Peyer's patch (tissue), 4 donors: ENCODE data around the gene MAB21L4. TPM values are rescaled to one million over a fixed set of nuclear protein-coding genes. Genes with fewer than 3 reads are reported as not detected.

Source experiments
- DNase-seq, 3 donors: peaks; one replicate each; pipeline ENCODE4 v3.0.0-alpha.2; 2017 to 2019
- H3K27ac ChIP-seq, 4 donors: fragments of 200-600 bp; sonication (generic); one replicate each; pipeline ENCODE4 v1.5.1; 2016 to 2019
- H3K27me3 ChIP-seq, 2 donors: fragments of 200-600 bp; sonication (generic); one replicate each; pipeline ENCODE4 v1.5.1; 2019
- H3K36me3 ChIP-seq, 3 donors: fragments of 200-600 bp; sonication (generic); one replicate each; pipeline ENCODE4 v1.5.1; 2016 to 2019
- H3K4me1 ChIP-seq, 4 donors: fragments of 200-600 bp; sonication (generic); one replicate each; pipeline ENCODE4 v1.5.1; 2016 to 2019
- H3K4me3 ChIP-seq, 4 donors: fragments of 200-600 bp; sonication (generic); 1 replicate in 3 of 4; 2 replicates in 1 of 4; pipeline ENCODE4 v1.5.1; 2016 to 2019; ENCODE audit warnings: mild to moderate bottlenecking in 1 of 4
- H3K9me3 ChIP-seq, 4 donors: fragments of 200-600 bp; sonication (generic); one replicate each; pipeline ENCODE4 v1.5.1; 2016 to 2019; ENCODE audit warnings: mild to moderate bottlenecking in 1 of 4
- CTCF ChIP-seq, 6 experiments: fragments of 450-650 bp in 4 of 6; fragments of 200-600 bp in 2 of 6; sonication (generic) in 1 of 6; IDR thresholded peaks; one replicate each; pipeline ENCODE4 v1.5.1; 2017 to 2019; ENCODE audit warnings: antibody characterized with exemption in 6 of 6, mild to moderate bottlenecking in 3 of 6, moderate library complexity in 1 of 6
- POLR2A ChIP-seq, 2 donors: fragments of 450-650 bp; IDR thresholded peaks; one replicate each; pipeline ENCODE4 v1.5.1; 2017; ENCODE audit warnings: antibody characterized with exemption in 2 of 2, mild to moderate bottlenecking in 2 of 2, moderate library complexity in 2 of 2
- total RNA-seq, 4 donors: library from RNA; depleted of rRNA; stranded (reverse); fragments of >200 nt; gene quantifications; one replicate each; pipeline ENCODE4 v1.1.0, GENCODE V29; 2016

MAB21L4 gene
- total RNA-seq, 4 donors from 2014 or later, result 2.1 to 6.1 (median 3.7) TPM; not detected in 1

DNA sequence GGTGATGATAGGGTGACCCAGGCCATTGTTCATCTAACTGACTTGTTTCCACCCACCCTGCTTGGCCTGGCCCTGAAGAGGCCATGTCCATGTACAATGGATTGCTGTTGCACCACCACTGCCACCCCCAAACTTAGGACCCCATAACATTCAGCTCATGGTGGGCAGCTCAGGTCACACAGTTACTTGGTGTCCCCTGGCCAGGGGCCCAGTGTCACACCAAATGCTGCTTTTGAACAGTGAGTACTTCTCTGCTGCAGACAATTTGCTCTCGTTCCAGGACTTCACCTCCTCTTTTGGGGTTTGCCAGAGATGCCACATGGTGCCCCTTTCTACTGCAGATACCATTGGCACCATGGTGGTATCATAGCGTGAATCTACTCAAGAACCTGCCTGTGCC is 11.7 kb downstream of the MAB21L4 start:
- DNase-seq, result no peak
- H3K4me3 ChIP-seq, result no peak overlapping the region
- no peaks in the 10 kb centered on the region for H3K36me3 ChIP-seq
- no peaks in the 10 kb centered on the region for H3K4me1 ChIP-seq
- TF ChIP-seq CTCF (IDR thresholded peaks at IDR 0.05) (no peak), POLR2A (IDR thresholded peaks at IDR 0.05) (no peak)
- H3K27me3 ChIP-seq, result no peaks in the 10 kb centered on the region
- no peaks in the 10 kb centered on the region for H3K9me3 ChIP-seq
- no peak overlapping the region for H3K27ac ChIP-seq

GRCh38 chr2:240881913-240882312 is 14.0 kb downstream of the MAB21L4 start:
- no peak overlapping the region for H3K4me3 ChIP-seq
- TF ChIP-seq CTCF (IDR thresholded peaks at IDR 0.05), result no peak
- no peak for TF ChIP-seq POLR2A (IDR thresholded peaks at IDR 0.05)
- no peaks in the 10 kb centered on the region for H3K36me3 ChIP-seq
- no peak overlapping the region for H3K27ac ChIP-seq
- H3K4me1 ChIP-seq, result peaks cover 0 to 2% (median under 1%) of the 10 kb centered on the region in 4 donors
- no peak for DNase-seq
- H3K9me3 ChIP-seq, result no peaks in the 10 kb centered on the region
- no peaks in the 10 kb centered on the region for H3K27me3 ChIP-seq

DNA sequence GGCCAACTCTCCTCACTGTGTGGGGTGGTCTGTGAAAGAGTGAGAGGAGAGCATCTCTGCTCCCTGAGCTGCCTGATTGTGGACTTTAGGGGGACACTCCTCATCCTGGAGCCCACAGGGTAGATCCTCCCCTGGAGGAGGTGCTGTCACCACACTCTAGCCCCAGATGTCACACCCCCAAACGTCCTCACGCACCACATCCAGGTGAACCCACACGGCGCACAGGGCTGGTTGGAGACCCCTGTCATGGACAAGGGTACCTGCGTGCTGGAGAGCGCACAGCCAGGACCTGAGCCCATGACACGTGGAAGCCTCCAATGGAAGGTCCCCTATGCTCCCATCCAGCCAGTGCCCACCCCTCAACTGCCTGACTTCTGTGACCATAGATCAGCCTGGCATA is 16.9 kb downstream of the MAB21L4 start:
- H3K9me3 ChIP-seq, result no peaks in the 10 kb centered on the region
- no peaks in the 10 kb centered on the region for H3K36me3 ChIP-seq
- H3K4me3 ChIP-seq, result no peak overlapping the region
- H3K27ac ChIP-seq, result no peak overlapping the region
- no peaks in the 10 kb centered on the region for H3K27me3 ChIP-seq
- H3K4me1 ChIP-seq, result peaks cover 0 to 11% (median 4%) of the 10 kb centered on the region in 4 donors
- no peak for TF ChIP-seq POLR2A (IDR thresholded peaks at IDR 0.05)
- no peak for TF ChIP-seq CTCF (IDR thresholded peaks at IDR 0.05)
- no peak for DNase-seq

GRCh38 chr2:240878341-240878936 is 17.5 kb downstream of the MAB21L4 start:
- Histone ChIP-seq H3K4me1 (peaks cover 0 to 11% (median 4%) of the 10 kb centered on the region in 4 donors), H3K36me3 (no peaks in the 10 kb centered on the region), H3K4me3 (no peak overlapping the region), H3K9me3 (no peaks in the 10 kb centered on the region), H3K27ac (no peak overlapping the region), H3K27me3 (no peaks in the 10 kb centered on the region)
- TF ChIP-seq POLR2A (IDR thresholded peaks at IDR 0.05) (no peak), CTCF (IDR thresholded peaks at IDR 0.05) (no peak)
- no peak for DNase-seq

GRCh38 chr2:240877460-240878340 is 18.3 kb downstream of the MAB21L4 start:
- DNase-seq, result no peak
- no peaks in the 10 kb centered on the region for H3K27me3 ChIP-seq

More at GRCh38 chr2:240877460-240878340, 18.3 kb downstream of the MAB21L4 start:
- Histone ChIP-seq H3K27ac (no peak overlapping the region), H3K9me3 (no peaks in the 10 kb centered on the region), H3K4me1 (peaks cover 0 to 11% (median 4%) of the 10 kb centered on the region in 4 donors), H3K4me3 (no peak overlapping the region), H3K36me3 (no peaks in the 10 kb centered on the region)
- no peak for TF ChIP-seq CTCF (IDR thresholded peaks at IDR 0.05)
- TF ChIP-seq POLR2A (IDR thresholded peaks at IDR 0.05), result no peak
